A549 treated with RU486 at 1 μM for 4 hours (cell line): ENCODE data around the gene NDEL1. TPM values are rescaled to one million over a fixed set of nuclear protein-coding genes. Genes with fewer than 3 reads are reported as not detected.

Source experiments
- total RNA-seq: library from RNA; stranded (reverse); fragments of 200-300 nt; extraction: Qiagen RNA extraction; gene quantifications from 5 replicates; pipeline ENCODE4 v1.2.3, GENCODE V29; 2022; ENCODE audit warnings: low read depth

Gene NDEL1
- 51.7 to 67.7 TPM (median 59.2 TPM) in 5 replicates for total RNA-seq

GRCh38 chr17:8435245-8436168, at the start of gene NDEL1:
TSS of gene NDEL1 (plus strand) at chr17:8435884. CDS start at chr17:8444272, 8,388 bp downstream.

GRCh38 chr17:8397636-8398035, 38.0 kb upstream of the NDEL1 start, which contains the start of gene RNF222:
TSS of gene RNF222 (minus strand) at chr17:8397827. CDS start at chr17:8393461, 4,366 bp downstream.

Other genes with a start within 250 kb of the NDEL1 start
- 5.3 to 8.3 TPM (median 7.3 TPM) in 5 replicates for gene BORCS6, start 245.7 kb upstream of the NDEL1 start, total RNA-seq
- 146 to 164 TPM (median 159 TPM) in 5 replicates for gene AURKB, start 225.3 kb upstream of the NDEL1 start, total RNA-seq
- 12.0 to 14.1 TPM (median 13.0 TPM) in 5 replicates for gene CTC1, start 187.8 kb upstream of the NDEL1 start, total RNA-seq
- gene PFAS, start 186.6 kb upstream of the NDEL1 start, total RNA-seq = 40.7 to 51.3 TPM (median 49.7 TPM) in 5 replicates
- gene RANGRF, start 147.2 kb upstream of the NDEL1 start, total RNA-seq = 38.0 to 54.1 TPM (median 47.9 TPM) in 5 replicates
- 4.9 to 10.5 TPM (median 8.0 TPM) in 5 replicates for gene SLC25A35, start 140.5 kb upstream of the NDEL1 start, total RNA-seq
- gene ARHGEF15, start 125.6 kb upstream of the NDEL1 start, total RNA-seq = not detected in 5 replicates
- not detected in 5 replicates for gene ODF4, start 96.0 kb upstream of the NDEL1 start, total RNA-seq
- 3,512 to 4,835 TPM (median 4,194 TPM) in 5 replicates for gene RPL26, start 52.7 kb upstream of the NDEL1 start, total RNA-seq
- gene RNF222, start 38.1 kb upstream of the NDEL1 start, total RNA-seq = not detected in 5 replicates
- gene MYH10, start 194.8 kb downstream of the NDEL1 start, total RNA-seq = 18.4 to 25.6 TPM (median 21.3 TPM) in 5 replicates